ELF-1 (cell line): Measurements from ENCODE around the gene KCNN3.
"Not testable (repeated sequence)": the region's sequence is repeated elsewhere in the genome, so short reads cannot be mapped to it uniquely, and the experiment has no call there.

Experiments used
- DNase-seq: peaks from one replicate; pipeline ENCODE4 v3.0.0-alpha.2; 2016; ENCODE audit warnings: low read depth, low spot score

Gene KCNN3

DNA sequence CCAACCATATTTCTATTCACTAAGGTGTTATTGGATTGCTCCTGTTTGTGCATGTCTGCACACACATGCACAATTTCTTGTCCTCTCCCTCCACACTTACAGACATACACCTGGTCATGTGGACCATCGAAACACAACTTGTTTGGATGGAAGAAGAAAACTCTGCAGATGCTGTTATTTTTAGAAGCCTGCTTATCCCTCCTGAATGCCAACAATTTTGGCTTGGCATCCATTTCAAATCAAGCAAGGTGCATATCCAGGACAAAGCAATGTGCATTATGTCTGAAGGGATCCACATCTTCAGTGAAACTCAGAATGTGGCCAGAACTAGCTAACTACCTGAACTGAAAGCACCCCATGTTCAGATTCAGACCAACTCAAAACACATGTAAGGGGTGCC, 163.2 kb downstream of the KCNN3 start:
- DNase-seq: no peak

DNA sequence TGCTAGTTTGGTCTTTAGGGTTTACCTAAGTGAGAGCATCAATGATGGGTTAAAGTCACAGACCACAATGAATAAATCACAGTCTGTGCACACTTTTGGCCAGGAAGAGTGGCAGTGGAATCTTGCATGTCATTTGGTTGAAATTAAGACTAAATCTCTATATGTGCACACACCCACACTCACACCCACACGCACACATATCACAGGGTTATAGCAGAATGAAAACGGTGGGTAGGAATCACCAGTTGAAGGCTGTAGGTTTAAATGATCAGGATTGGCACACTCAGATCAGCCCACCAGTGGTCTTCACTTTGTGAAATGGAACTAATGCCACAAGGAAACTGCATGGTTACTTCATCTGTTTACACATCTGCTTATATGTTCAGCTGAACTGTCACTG, 164.5 kb downstream of the KCNN3 start:
- no peak for DNase-seq

DNA sequence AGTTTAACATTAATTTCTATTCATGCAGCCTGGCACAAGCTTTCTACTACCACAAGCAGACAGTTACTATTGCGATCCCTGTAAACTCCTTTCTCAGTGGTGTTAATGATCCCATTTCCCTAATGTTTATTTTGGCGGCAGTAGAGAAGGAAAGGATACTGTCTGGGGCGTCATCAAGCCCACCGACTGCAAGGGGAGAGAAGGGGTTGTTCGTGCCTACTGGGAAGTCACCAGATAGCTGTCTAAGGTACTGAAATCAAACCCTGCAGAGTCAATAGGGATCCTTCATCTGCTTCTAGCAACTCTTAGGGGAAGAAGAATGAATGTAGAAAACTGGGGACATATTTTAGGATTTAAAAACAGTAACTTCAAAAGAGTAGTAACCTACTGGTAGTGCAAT, 166.9 kb downstream of the KCNN3 start:
- no peak for DNase-seq

DNA sequence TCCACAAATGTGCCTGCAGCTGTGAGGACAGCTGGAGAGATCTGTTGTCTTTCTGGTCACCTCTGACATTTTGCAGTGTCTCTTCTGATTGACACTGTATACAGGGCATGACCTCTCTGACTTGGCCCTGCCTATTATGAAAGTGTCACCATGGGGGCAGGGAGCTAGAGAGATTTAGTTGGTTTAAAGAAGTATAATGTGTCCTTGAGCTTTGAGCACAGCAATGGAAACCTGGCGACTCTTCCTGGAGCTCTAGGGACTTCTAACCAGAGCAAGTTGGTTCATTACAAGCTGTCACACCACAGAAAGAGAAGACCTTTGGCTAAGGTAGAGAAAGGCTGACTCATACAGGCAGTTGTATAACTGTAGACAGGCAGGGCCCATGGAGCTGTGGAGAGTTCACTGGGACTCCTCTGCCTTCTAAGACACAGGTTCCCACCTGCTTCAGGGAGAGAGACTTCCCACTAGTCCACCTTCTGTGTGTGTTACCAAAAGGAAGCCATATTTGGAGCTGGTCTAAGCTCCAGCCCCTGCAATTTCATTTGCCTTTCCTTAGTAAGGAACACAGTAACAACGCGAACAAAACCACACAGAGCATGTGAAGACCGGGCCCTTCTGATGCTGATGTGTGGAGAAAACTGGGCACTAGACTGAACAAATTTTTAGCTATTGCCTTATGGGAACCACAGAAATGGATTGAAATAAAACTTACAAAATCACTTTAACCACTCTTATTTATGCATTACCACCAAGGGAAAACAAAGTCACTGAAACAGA, 171.6 kb downstream of the KCNN3 start:
- no peak for DNase-seq

DNA sequence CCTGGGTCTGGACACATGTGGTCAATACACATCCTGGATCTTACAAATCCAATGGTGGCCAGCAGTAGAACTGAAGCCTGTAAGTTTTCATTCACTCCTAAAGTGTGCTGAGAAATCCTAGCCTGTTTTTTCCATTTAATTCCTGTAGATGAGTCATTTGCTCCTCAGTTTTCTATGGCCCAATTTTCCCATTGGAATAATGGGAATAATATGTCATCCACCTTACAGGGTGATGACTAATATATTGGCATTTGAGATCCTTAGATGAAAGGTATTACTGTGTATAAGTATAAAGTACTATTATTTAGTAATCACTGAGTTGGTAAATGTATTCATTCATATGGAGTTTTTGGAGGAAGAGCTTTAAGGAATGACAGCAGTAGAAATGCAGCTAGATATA, 172.4 kb downstream of the KCNN3 start:
- DNase-seq: no peak

DNA sequence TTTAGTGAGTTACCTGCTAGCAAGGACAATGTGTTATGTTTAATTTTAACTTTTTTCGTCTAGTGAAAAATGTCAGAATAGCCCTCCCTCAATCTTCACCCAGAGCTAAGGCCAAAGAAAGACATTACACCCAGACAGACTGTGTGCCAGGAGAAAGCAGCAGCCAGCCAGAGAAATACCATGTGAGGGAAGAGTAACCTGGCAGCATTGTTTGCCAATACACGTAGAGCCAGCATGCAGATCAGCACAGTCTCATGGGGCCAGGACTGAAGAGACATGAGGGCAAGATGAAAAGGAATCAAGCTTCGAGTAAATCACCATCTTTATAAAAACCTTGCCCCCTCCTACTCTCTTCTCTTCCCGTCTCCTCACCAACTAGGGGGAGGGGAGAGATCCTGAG, 173.6 kb downstream of the KCNN3 start:
- no peak for DNase-seq

DNA sequence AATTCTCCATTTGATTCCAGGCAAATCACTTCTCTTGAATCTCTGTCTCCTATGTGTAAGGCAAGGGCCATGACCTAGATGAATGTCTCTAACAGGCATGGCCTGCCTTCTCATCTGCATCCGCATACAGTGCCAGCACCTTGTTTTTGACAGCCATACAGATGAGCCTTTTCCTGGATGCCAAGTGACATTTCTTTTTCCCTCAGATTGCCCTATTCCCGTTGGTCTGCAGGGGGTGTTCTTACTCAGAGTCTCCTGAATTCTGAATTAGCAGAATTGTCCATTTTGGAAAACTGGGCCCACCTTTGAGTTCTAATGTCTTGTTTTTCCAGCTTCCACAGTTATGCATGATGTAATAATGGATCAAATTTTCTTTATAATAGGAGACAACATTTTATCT, 174.1 kb downstream of the KCNN3 start:
- DNase-seq: no peak

DNA sequence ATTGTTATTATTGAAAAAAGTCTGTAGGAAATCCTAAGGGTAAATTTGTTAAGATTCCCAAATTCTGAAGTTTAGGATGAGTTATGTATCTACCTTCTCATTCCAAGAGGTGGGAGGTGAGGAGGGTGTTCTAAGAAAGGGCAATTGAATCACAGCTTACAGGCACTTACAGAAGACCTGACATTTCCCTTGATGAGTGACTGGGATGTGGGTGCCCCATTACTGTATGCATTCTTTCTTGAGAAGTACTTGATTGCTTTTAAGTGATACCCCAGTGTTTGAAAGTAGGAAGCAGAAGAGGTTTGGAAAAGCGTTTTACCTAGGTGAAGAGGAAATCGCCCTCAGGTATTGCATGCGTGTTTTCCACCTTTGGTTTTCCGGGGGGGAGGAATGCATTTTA, 175.1 kb downstream of the KCNN3 start:
- no peak for DNase-seq

DNA sequence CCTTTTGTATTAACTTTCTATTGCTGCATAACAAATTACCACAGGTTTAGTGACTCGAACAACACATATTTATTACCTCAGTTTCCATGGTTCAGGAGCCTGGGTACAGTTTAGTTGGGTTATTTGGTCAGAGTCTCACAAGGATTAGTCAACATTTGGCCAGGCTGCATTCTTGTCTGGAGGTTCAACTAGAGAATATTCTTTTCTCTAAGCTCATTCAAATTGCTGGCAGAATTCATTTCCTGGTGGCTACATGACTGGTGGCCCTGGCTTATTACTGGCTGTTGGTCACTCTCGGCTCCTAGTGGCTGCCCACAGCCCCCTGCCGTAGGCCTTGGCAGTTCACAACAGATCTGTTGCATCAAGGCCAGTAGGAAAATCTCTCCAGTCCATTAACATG, 181.0 kb downstream of the KCNN3 start:
- DNase-seq: no peak

DNA sequence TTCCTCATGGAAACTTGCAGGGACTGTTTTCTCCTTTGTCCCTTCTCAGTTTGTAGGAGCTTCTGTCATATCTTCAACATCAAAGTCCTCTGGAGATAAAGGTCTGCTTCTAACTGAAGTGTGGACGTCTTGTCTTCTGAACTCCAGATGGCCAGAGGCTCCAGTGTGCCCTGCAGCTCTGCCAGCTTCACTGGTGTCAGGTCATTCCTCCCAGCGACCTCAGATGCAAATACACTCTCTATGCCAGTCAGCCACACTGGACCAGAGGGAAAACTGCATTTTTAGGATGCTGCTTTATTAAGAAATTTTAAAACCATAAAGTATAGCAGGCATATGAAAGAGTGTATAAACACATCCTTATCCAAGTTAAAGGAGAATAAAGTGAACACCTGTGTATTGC, 183.6 kb downstream of the KCNN3 start:
- no peak for DNase-seq

DNA sequence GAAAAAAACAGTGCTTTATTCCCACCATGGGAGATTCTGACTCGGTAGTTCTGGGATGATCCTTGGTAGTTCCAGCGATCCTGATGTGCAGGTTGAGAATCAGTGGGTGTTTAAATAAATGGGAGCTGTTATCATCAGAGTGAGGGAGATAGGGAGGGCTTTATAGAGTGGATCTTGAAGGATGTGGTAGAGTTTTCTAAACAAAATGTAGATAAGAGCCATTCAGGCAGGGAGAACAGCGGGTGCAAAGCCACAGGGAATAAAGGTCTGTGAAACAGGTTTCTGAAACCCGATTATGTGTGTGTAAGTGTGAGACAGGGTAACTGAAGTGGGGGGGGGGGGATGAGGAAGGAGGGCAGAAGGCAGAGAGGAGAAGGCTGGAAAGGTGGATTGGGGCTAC, 186.3 kb downstream of the KCNN3 start:
- no peak for DNase-seq

DNA sequence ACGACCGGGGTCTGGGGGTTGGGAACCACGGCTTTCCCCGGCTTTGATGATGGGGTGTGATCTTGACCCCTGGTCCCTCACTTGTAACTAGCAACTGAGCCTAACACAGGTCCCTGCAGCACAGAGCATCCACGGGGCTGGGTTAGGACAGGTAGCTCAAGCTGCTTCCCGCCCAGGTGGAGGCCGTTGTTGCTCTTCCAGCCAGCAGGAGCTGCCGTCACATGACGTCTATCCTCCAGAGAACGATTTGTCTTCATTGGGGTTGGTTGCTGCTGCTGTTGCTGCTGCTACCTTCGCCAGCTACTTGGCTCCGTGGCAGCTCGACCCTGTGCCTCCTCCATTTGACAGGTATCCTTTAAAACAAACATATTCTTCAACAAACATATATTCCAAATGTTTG, 187.8 kb downstream of the KCNN3 start:
- no peak for DNase-seq

DNA sequence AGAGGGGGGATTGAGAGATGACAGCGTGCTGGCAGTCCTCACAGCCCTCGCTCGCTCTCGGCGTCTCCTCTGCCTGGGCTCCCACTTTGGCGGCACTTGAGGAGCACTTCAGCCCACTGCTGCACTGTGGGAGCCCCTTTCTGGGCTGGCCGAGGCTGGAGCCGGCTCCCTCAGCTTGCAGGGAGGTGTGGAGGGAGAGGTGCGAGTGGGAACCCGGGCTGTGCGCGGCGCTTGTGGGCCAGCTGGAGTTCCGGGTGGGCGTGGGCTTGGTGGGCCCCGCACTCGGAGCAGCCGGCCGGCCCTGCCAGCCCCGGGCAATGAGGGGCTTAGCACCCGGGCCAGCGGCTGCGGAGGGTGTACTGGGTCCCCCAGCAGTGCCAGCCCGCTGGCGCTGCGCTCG, 192.2 kb downstream of the KCNN3 start:
- DNase-seq: not testable (repeated sequence)

DNA sequence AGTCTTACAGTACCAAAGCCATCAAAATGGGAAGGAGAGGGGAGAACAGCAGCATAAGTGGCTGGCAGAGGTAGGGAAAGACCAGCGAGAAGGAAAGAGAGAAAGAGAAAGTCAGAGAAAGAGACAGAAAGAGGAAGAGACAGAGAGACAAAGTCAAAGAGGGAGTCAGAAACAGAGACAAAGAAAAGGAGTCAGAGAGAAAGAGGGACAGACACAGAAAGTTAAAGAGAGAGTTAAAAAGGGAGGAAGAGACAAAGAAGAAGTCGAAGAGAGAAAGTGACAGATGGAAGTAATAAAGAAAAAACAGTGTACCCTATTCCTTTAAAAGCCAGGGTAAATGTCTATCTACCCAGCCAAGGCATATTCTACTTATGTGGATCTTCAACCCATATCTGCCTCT, 193.2 kb downstream of the KCNN3 start:
- not testable (repeated sequence) for DNase-seq

DNA sequence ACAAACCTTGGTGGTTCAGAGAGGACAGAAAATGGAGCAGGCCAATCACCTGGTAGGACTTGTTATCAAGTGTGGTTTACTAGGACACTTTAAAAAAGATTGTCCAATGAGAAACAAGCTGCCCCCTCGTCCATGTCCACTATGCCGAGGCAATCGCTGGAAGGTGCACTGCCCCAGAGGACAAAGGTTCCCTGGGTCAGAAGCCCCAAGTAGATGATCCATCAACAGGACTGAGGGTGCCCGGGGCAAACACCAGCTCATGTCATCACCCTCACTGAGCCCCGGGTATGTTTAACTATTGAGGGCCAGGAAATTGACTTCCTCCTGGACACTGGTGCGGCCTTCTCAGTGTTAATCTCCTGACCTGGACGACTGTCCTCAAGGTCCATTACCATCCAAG, 195.6 kb downstream of the KCNN3 start:
- DNase-seq: not testable (repeated sequence)

DNA sequence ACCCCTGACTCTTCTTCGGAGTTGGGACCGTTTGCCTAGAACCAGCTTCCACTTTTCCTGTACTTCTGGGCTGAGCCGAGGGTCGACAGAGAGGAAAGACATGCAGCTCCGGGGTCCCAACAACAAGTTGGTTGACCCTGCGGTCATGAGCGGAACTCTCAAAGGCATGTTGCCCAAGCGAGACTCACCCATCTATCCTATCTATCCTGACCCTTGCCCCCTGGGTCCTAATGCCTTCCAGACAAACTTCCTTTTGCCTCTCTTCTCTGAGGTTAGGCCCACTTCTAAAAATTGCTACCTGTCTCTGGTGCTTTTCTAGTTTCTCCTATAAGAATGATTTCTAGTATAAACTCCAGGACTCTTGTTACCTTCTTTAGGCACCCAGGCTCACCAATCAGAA, 197.8 kb downstream of the KCNN3 start:
- DNase-seq: not testable (repeated sequence)

DNA sequence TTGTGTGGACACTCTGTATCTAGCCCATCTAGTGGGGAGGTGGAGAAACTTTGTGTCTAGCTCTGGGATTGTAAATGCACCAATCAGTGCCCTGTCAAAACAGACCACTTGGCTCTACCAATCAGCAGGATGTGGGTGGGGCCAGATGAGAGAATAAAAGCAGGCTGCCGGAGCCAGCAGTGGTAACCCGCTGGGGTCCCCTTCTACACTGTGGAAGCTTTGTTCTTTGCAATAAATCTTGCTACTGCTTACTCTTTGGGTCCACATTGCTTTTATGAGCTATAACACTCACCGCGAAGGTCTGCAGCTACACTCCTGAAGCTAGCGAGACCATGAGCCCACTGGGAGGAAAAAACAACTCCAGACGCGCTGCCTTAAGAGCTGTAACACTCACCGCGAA, 198.7 kb downstream of the KCNN3 start:
- not testable (repeated sequence) for DNase-seq

DNA sequence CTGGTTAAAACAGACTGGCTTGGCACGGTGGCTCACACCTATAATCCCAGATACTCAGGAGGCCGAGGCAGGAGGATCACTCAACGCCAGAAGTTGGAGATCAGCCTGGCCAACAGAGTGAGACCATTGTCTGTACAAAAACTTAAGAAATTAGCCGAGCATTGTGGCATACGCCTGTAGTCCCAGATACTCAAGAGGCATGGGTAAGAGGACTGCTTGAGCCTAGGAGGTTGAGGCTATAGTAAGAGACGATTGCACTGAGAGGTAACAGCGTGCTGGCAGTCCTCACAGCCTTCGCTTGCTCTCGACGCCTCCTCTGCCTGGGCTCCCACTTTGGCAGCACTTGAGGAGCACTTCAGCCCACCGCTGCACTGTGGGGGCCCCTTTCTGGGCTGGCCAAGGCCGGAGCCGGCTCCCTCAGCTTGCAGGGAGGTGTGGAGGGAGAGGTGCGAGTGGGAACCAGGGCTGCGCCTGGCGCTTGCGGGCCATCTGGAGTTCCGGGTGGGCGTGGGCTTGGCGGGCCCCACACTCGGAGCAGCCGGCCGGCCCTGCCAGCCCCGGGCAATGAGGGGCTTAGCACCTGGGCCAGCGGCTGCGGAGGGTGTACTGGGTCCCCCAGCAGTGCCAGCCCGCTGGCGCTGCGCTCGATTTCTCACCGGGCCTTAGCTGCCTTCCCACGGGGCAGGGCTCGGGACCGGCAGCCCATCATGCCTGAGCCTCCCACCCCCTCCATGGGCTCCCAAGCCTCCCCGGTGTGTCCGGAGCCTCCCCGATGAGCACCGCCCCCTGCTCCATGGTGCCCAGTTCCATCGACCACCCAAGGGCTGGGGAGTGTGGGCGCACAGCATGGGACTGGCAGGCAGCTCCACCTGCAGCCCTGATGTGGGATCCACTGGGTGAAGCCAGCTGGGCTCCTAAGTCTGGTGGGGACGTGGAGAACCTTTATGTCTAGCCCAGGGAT, 199.5 kb downstream of the KCNN3 start:
- DNase-seq: not testable (repeated sequence)

DNA sequence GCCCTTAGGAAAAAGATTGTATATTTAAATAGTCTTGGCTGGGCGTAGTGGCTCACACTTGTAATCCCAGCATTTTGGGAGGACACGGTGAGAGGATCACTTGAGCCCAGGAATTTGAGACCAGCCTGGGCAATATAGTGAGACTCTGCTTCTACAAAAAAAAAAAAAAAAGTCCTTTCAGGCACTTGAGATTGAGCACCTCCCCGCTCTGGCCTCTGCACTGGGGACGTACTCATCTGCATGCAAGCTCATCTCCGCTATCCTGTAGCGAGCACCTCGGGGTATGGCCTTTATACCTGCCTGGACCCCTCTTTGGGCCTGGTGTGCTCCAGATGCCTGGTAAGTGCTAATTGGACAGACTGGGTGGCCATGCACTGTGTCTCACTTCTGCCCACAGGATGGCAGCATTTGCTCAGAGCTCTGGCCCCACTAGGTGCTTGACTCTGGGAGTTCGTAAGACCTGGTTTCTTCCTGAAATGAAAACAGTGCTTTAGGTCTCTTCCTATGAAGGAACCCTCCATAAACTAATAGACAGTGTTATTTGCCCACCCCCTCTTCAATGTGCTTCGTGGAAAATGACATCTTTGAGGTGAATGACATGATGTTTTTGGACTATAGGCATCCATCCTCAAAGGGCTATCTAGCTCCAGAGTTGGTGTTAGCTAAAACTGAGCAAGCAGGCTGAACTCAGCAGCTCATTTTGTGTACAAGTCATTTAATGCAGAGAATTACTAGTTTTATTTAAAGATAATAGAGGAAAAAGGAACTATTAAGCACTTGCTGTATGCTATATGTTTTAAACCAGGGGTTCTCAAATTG, 200.4 kb downstream of the KCNN3 start:
- DNase-seq: peak; percentile 86

DNA sequence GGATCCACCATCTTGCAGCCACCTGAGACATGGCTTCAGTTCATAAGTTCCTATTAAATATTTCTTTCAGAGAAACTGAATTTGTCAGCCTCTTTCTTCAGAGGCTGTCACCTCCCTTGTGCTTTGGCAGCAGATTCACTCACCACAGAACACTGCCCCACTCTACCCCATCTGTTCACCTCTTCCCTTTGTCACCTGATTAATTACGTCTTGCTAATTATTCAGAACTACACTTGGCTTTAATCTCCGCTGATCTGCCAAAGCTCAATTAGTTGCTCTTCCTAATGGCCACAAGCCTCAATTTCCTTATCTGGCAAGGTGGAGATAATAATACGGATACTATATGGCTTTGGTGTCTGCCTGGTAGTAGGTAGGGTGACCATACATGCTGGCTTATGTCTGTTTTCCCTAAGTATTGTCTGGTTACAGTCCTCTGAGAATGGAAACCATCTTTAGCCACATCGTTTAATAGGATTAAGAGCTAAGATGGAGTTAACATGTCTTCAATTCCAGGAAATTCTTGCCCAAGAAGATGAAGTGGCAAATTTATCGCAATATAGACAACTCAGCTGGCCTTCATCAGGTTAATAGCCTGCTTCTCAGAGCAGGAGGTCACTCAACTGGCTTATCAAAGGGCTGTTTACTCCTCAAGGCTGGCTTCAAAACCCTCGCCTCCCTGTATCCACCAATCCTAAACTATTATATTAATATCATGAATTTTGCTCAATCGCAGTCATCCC, 203.9 kb downstream of the KCNN3 start:
- DNase-seq: no peak

DNA sequence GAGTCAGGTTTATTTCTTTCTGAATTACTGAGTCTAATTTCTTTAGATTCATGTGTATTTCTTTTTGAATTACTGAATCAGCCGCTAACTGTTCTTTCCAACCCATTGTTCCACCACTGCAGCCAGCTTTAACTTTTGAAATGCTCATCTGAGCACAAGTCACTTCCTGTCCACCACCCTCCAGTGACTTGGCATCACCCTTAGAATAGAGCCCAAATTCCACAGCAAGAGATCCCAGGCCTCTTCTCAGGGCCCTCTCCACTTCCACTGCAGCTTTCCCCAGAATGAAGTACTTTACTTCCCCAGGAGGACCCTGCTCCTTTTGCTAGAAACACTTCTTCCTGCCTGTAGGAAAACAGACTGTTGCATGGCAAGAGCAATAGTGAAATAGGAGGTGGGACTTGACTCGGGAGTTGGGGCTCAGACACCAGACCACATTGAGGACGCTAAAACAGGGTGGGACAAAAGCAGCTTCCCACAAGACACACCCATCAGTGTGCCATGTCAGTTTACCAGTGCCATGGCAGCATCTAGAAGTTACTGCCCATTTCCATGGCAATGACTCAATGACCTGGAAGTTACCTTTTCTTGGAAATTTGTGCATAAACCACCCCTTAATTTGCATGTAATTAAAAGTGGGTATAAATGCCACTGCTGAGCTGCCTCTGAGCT, 205.6 kb downstream of the KCNN3 start:
- DNase-seq: no peak
